ENCODE measurements around the gene GOSR1. TPM values are rescaled to one million over a fixed set of nuclear protein-coding genes. Genes with fewer than 3 reads are reported as not detected.
"Not testable (repeated sequence)": the region's sequence is repeated elsewhere in the genome, so short reads cannot be mapped to it uniquely, and the experiment has no call there.

Gene GOSR1
- total RNA-seq, 4 donors from 2014 or later, result 28.4 to 62.0 (median 44.6) TPM

- peaks cover 0 to 19% of the 10 kb centered on the region in 2 donors for H3K36me3 ChIP-seq
- no peak for ATAC-seq
- H3K4me1 ChIP-seq, result no peaks in the 10 kb centered on the region
- TF ChIP-seq EP300 (IDR thresholded peaks at IDR 0.05) (no peak), POLR2A (IDR thresholded peaks at IDR 0.05) (no peak)
- H3K27ac ChIP-seq, result no peak overlapping the region
- H3K4me3 ChIP-seq, result no peak overlapping the region
- 88 to 92% methylated on average over 2 to 3 of the region's 10 CpGs for WGBS, 2 donors (ENCODE audit: low coverage in 1 of 2)
- no peaks in the 10 kb centered on the region for H3K27me3 ChIP-seq
- H3K9me3 ChIP-seq, result no peaks in the 10 kb centered on the region
Observed at GRCh38 chr17:30550512-30551273, 73.5 kb downstream of the GOSR1 start.

- peaks cover 0 to 19% of the 10 kb centered on the region in 2 donors for H3K36me3 ChIP-seq
- not testable (repeated sequence) for H3K9me3 ChIP-seq, H3K27ac ChIP-seq, H3K27me3 ChIP-seq, H3K4me3 ChIP-seq, H3K4me1 ChIP-seq, ATAC-seq
- 76 to 100% methylated on average over 2 to 4 of the region's 9 CpGs for WGBS, 2 donors (ENCODE audit: low coverage in 1 of 2)
Observed at GRCh38 chr17:30551274-30551995, 74.2 kb downstream of the GOSR1 start.

- Histone ChIP-seq H3K4me1 (no peaks in the 10 kb centered on the region), H3K27me3 (no peaks in the 10 kb centered on the region), H3K9me3 (no peaks in the 10 kb centered on the region), H3K4me3 (no peak overlapping the region), H3K27ac (no peak overlapping the region), H3K36me3 (peaks cover 0 to 19% of the 10 kb centered on the region in 2 donors)
- no CpG with 5 or more reads among the region's 9 CpGs for WGBS, 2 donors (ENCODE audit: low coverage in 1 of 2)
- ATAC-seq, result no peak
- TF ChIP-seq CTCF (IDR thresholded peaks at IDR 0.05) (no peak), EP300 (IDR thresholded peaks at IDR 0.05) (no peak), POLR2AphosphoS5 (IDR thresholded peaks at IDR 0.05) (no peak), POLR2A (IDR thresholded peaks at IDR 0.05) (no peak)
Observed at GRCh38 chr17:30551996-30552339, 74.8 kb downstream of the GOSR1 start.

- no peak for ATAC-seq
- TF ChIP-seq EP300 (IDR thresholded peaks at IDR 0.05) (no peak), POLR2AphosphoS5 (IDR thresholded peaks at IDR 0.05) (no peak), POLR2A (IDR thresholded peaks at IDR 0.05) (no peak), CTCF (IDR thresholded peaks at IDR 0.05) (no peak)
- WGBS, 2 donors (ENCODE audit: low coverage in 1 of 2), result 91 to 100% methylated on average over 1 to 6 of the region's 10 CpGs
- Histone ChIP-seq H3K27ac (no peak overlapping the region), H3K4me1 (no peaks in the 10 kb centered on the region), H3K36me3 (peaks cover 0 to 19% of the 10 kb centered on the region in 2 donors), H3K4me3 (no peak overlapping the region), H3K9me3 (no peaks in the 10 kb centered on the region), H3K27me3 (no peaks in the 10 kb centered on the region)
Observed at GRCh38 chr17:30552994-30553566, 75.9 kb downstream of the GOSR1 start.

- WGBS, 2 donors (ENCODE audit: low coverage in 1 of 2), result 100% methylated on average over 1 of the region's 4 CpGs; no CpG with 5 or more reads in 1 of the 2 donors
- H3K36me3 ChIP-seq, result peaks cover 0 to 15% of the 10 kb centered on the region in 2 donors
- H3K4me3 ChIP-seq, H3K27ac ChIP-seq, H3K9me3 ChIP-seq, H3K27me3 ChIP-seq, ATAC-seq, H3K4me1 ChIP-seq: not testable (repeated sequence)
Observed at GRCh38 chr17:30553823-30554440, 76.7 kb downstream of the GOSR1 start.
